A673 (cell line): ENCODE data around the gene PCID2. TPM values are rescaled to one million over a fixed set of nuclear protein-coding genes. Genes with fewer than 3 reads are reported as not detected.

ENCODE experiments used
- BruUV-seq: library from RNA; stranded (reverse); fragments of 400-500 nt; replicated peaks from 2 replicates; lab custom pipeline; 2021; lab: Mats Ljungman, UMichigan
- CTCF ChIA-PET: fragments of 300-600 bp; sonication (Branson Sonifier 250); formaldehyde crosslinking; loops from one replicate; lab custom pipeline; 2022; ENCODE audit warnings: antibody characterized with exemption; lab: Charles Lee
- POLR2A ChIA-PET: fragments of 300-600 bp; sonication (Branson Sonifier 250); formaldehyde crosslinking; loops from one replicate; lab custom pipeline; 2022; ENCODE audit warnings: antibody characterized with exemption; ENCODE audit not compliant: low non-redundant PET; lab: Charles Lee
- DNase-seq: peaks from one replicate; pipeline ENCODE4 v3.0.0-alpha.2; 2015; ENCODE audit warnings: low spot score
- H3K27ac ChIP-seq: fragments of 200-600 bp; sonication (generic); 2 replicates; pipeline ENCODE4 v1.5.1; 2016; ENCODE audit warnings: mixed run types, low read depth, mild to moderate bottlenecking, mixed read lengths, antibody characterized with exemption, low read length; ENCODE audit not compliant: poor library complexity, severe bottlenecking
- H3K27me3 ChIP-seq: fragments of 200-600 bp; sonication (generic); replicated peaks from 2 replicates; pipeline ENCODE4 v1.6.1; 2017; ENCODE audit warnings: mixed run types, low read depth, mild to moderate bottlenecking, mixed read lengths, antibody characterized with exemption, low read length; ENCODE audit not compliant: insufficient read depth, poor library complexity
- H3K36me3 ChIP-seq: fragments of 200-600 bp; sonication (generic); 2 replicates; pipeline ENCODE4 v1.6.1; 2016; ENCODE audit warnings: mixed run types, mild to moderate bottlenecking, mixed read lengths, antibody characterized with exemption, low read length; ENCODE audit not compliant: insufficient read depth, poor library complexity, severe bottlenecking
- H3K4me1 ChIP-seq: fragments of 200-600 bp; sonication (generic); 2 replicates; pipeline ENCODE4 v1.6.1; 2017; ENCODE audit warnings: mixed run types, mild to moderate bottlenecking, mixed read lengths, antibody characterized with exemption, low read length; ENCODE audit not compliant: insufficient read depth, poor library complexity, severe bottlenecking
- H3K4me3 ChIP-seq: fragments of 200-600 bp; sonication (generic); 2 replicates; pipeline ENCODE4 v1.5.1; 2016; ENCODE audit warnings: low read depth, mixed run types, mild to moderate bottlenecking, mixed read lengths, low read length; ENCODE audit not compliant: poor library complexity, severe bottlenecking
- H3K9me3 ChIP-seq: fragments of 200-600 bp; sonication (generic); 2 replicates; pipeline ENCODE4 v1.6.1; 2016; ENCODE audit warnings: mixed run types, low read depth, mild to moderate bottlenecking, mixed read lengths, antibody characterized with exemption, low read length; ENCODE audit not compliant: poor library complexity, severe bottlenecking
- CTCF ChIP-seq: fragments of 300-800, 200-600 bp; sonication (generic); conservative IDR thresholded peaks from 2 replicates; pipeline ENCODE4 v1.5.1; 2017; ENCODE audit warnings: low read depth, mild to moderate bottlenecking, antibody characterized with exemption, low read length, moderate library complexity, mixed read lengths
- EZH2 ChIP-seq: fragments of 200-600 bp; sonication (generic); IDR thresholded peaks from 2 replicates; pipeline ENCODE4 v1.6.1; 2017; ENCODE audit warnings: borderline replicate concordance, low read depth, mild to moderate bottlenecking, mixed read lengths, antibody characterized with exemption, low read length; ENCODE audit not compliant: poor library complexity, severe bottlenecking
- intact Hi-C: fragments of 100-400 bp; cut with micrococcal nuclease; formaldehyde crosslinking; loops from one replicate; pipeline ENCODE4 v1.10.0; 2022; ENCODE audit not compliant: unreplicated experiment
- total RNA-seq: library from RNA; stranded (reverse); gene quantifications from 2 replicates; pipeline ENCODE4 v1.2.3, GENCODE V29; 2021

The PCID2 gene
- total RNA-seq, 1 experiment from 2014 or later: 67.5 TPM

DNA sequence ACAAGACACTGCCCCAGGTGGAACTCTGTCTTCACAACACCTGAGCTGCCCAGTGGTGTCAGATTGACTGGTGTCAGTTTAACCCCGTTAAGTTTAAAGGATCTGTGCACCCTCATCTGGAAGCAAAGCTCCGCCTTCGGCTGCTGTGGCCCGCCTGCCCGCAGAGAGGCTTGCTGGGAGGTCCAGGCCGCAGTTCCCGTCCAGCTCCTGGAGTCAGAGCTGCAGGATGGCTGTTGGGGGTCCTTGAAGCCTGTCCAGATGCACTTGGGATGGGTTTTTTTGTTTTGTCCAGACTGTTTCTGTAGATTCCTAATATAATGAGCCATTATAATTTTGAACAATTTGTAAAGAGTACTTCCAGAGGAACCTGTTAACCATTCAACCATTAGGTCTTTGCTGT is 17.0 kb upstream of the PCID2 start:
- intact Hi-C loops: no loop called here
- Histone ChIP-seq H3K4me3 (no peak overlapping the region), H3K27me3 (no peaks in the 10 kb centered on the region), H3K36me3 (peaks cover 17% of the 10 kb centered on the region), H3K27ac (no peak overlapping the region), H3K9me3 (no peaks in the 10 kb centered on the region), H3K4me1 (no peaks in the 10 kb centered on the region)
- CTCF ChIA-PET: no interaction called here
- TF ChIP-seq CTCF: no peak
- no peak for TF ChIP-seq EZH2
- POLR2A ChIA-PET: no interaction called here
- no TSS peak for BruUV-seq
- no peak for DNase-seq

GRCh38 chr13:113224486-113224885 is 16.0 kb upstream of the PCID2 start:
- Histone ChIP-seq H3K36me3 (peaks cover 26% of the 10 kb centered on the region), H3K9me3 (no peaks in the 10 kb centered on the region), H3K27ac (no peak overlapping the region), H3K4me1 (no peaks in the 10 kb centered on the region), H3K27me3 (no peaks in the 10 kb centered on the region), H3K4me3 (no peak overlapping the region)
- TF ChIP-seq CTCF: no peak
- no peak for TF ChIP-seq EZH2
- CTCF ChIA-PET: no interaction called here
- intact Hi-C loops: no loop called here
- POLR2A ChIA-PET: no interaction called here
- DNase-seq: no peak
- TSS peak; percentile 11 for BruUV-seq

DNA sequence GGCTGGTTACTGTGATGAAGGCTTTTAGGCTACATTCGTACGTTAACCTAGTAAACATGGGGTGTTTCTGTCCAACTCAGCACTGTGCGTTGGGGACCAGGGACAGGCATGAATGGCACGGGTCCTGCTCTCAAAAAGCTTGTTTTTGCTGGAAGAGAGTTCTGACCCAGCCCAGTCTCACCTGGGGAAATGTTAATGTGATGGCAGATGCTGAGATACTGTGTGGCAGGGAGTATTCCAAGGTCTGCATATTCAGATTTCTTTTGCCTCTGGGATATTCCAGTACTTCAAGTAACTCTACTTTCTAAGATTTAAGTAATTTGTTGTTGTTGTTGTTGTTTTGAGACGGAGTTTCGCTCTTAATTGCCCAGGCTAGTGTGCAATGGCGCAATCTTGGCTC is 14.6 kb upstream of the PCID2 start:
- no peak for TF ChIP-seq EZH2
- no peak for TF ChIP-seq CTCF
- CTCF ChIA-PET: no interaction called here
- H3K4me1 ChIP-seq: no peaks in the 10 kb centered on the region
- H3K27ac ChIP-seq: no peak overlapping the region
- POLR2A ChIA-PET: no interaction called here
- no TSS peak for BruUV-seq
- H3K27me3 ChIP-seq: no peaks in the 10 kb centered on the region
- H3K4me3 ChIP-seq: no peak overlapping the region
- intact Hi-C loops: no loop called here
- no peaks in the 10 kb centered on the region for H3K9me3 ChIP-seq
- no peak for DNase-seq
- peaks cover 33% of the 10 kb centered on the region for H3K36me3 ChIP-seq
